ENCODE data around the gene RIPPLY1. TPM values are rescaled to one million over a fixed set of nuclear protein-coding genes. Genes with fewer than 3 reads are reported as not detected.

The RIPPLY1 gene
- total and polyA plus RNA-seq, 8 donors: 0.23 TPM; not detected in 7

- intact Hi-C loops (cut with DNase I): no loop called here
- TF ChIP-seq CTCF (IDR thresholded peaks at IDR 0.05): no peak
- H3K27me3 ChIP-seq: no peaks in the 10 kb centered on the region
- H3K4me3 ChIP-seq: no peak overlapping the region
- WGBS, 2 donors: 53 to 55% methylated on average over 6 of the region's 6 CpGs
- no peaks in the 10 kb centered on the region for H3K9me3 ChIP-seq
- no peaks in the 10 kb centered on the region for H3K4me1 ChIP-seq
- H3K27ac ChIP-seq: no peak overlapping the region
- FAIRE-seq (no peak), DNase-seq (no peak), ATAC-seq (peak in 2 of 4 donors; percentile 46 to 55)
- H3K36me3 ChIP-seq: no peaks in the 10 kb centered on the region
These were observed 3.2 kb upstream of the RIPPLY1 start for GRCh38 chrX:106906361-106906760.

DNA sequence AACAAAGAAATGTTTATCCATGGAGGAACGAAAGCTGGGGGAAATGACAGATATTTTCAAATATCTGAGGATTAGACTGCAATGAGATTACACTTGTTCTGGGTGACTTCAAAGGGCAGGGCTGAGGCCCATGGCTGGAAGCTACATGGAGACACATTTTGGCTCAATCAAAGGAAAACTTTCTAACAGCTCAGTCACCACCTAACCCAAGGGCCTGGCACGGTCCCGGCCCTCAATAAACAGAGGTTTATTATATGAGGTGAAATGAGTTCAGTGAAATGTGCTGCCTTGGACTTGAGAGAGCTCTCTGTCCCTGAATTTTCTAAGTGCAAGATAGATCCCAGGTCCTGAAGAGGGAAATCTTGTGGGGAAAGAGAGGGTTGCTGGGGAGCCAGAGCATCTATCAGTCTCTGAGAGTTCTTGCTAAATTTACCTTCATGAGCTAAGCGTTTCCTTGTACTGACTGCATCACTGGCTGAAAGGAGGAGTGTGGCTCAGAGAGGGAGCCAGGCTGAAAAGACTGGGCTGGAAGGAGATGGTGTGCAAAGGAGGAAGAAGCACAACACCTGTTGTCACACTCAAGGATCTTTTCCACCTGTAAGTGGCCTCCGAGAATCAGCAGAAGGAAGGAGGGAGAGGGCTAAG is 2.0 kb upstream of the RIPPLY1 start:
- Histone ChIP-seq H3K36me3 (no peaks in the 10 kb centered on the region), H3K4me1 (no peaks in the 10 kb centered on the region), H3K27me3 (no peaks in the 10 kb centered on the region), H3K4me3 (no peak overlapping the region), H3K9me3 (no peaks in the 10 kb centered on the region), H3K27ac (no peak overlapping the region)
- FAIRE-seq: no peak
- no peak for TF ChIP-seq CTCF (IDR thresholded peaks at IDR 0.05)
- DNase-seq: no peak
- 77 to 82% methylated on average over 5 of the region's 5 CpGs for WGBS, 2 donors
- no peak for ATAC-seq
- intact Hi-C loops (cut with DNase I): no loop called here

DNA sequence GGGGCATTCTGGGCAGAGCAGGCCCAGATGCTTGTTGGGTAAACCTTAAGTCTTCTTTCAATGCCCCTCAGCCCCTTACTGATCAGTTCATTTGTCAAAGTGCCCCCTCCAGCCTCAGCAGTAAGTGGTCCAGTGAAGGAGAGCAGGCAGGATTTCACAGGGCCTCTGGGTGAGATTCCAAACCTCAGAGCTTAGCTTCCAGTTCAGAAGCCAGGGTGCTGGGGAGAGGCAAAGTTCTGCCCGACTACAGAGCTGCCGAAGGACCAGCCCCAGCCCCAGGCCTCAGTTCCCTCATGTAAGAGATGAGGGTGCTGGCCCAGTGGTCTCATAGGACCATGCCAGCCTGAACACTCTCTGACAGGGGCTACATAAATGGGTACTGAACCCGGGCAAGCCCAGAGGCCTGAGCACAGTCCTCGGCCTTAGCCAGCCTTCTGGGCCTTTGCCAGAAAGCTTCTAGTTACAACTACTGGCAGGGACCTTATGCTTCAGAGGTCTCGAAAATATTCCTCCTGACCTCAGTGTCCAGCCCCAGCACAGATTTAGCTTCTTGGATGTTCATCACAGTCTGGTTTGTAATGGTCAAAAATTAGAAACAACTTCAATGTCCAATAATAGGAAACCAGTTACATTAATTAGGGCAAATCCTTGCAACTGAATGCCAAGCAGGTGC is 851 bp upstream of the RIPPLY1 start:
- no peak overlapping the region for H3K27ac ChIP-seq
- TF ChIP-seq CTCF (IDR thresholded peaks at IDR 0.05): no peak
- WGBS, 2 donors: 85 to 93% methylated on average over 5 of the region's 5 CpGs
- no peaks in the 10 kb centered on the region for H3K4me1 ChIP-seq
- no peak for DNase-seq
- H3K4me3 ChIP-seq: no peak overlapping the region
- H3K9me3 ChIP-seq: no peaks in the 10 kb centered on the region
- H3K27me3 ChIP-seq: no peaks in the 10 kb centered on the region
- FAIRE-seq: no peak
- peak in 1 of 4 donors; percentile 28 for ATAC-seq
- no peaks in the 10 kb centered on the region for H3K36me3 ChIP-seq
- intact Hi-C loops (cut with DNase I): loop anchor here in 1 of 3 donors (5.0 kb wide), 1 partner anchor 48 kb away; no protein-coding TSS in a partner anchor

DNA sequence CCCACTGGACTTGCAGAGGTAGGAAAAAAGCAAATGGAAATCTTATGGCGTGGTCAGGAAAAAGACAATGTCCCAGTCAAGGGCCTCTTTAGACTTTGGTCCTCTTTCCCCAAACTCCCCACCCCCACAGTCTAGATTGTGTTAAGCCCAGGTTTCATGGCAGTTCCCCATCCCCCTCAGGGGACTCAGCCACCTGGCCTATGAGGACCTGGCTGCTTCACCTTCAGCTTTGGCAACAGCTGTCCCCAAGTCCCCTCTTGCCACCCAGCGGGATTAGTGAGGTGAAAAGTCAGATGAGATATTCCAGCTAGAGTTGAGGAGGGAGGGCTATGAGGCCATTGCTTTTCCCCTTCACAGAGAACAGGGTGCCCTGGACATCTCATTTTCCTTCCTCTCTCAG is 457 bp downstream of the RIPPLY1 start:
- Histone ChIP-seq H3K4me3 (no peak overlapping the region), H3K36me3 (no peaks in the 10 kb centered on the region), H3K4me1 (no peaks in the 10 kb centered on the region), H3K27me3 (no peaks in the 10 kb centered on the region), H3K9me3 (no peaks in the 10 kb centered on the region), H3K27ac (no peak overlapping the region)
- TF ChIP-seq CTCF (IDR thresholded peaks at IDR 0.05): no peak
- intact Hi-C loops (cut with DNase I): loop anchor here in 1 of 3 donors (5.0 kb wide), 1 partner anchor 50 kb away; no protein-coding TSS in a partner anchor
- no peak for DNase-seq
- 65 to 73% methylated on average over 2 of the region's 2 CpGs for WGBS, 2 donors
- ATAC-seq: no peak
- no peak for FAIRE-seq

DNA sequence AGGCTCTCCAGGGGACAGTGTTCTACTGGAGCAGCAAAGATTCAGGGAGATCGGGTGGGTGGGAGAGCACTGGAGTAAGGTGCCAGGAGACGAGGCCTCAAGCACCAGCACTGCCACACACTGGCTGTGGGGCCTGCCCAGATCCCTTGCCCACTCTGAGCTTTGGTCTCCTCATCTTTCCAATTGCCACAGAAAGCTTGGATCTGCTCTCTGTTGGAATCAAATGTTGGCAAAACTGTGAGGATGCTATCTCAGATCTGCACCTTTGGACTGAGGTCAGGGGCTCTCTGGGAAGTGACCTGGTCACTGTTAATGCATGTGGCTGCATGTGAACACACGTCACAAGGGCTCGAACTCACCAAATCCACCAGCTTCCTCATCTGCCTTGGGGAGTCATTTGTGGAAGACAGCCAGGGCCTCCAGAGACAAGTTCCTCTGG is 1.3 kb downstream of the RIPPLY1 start:
- H3K36me3 ChIP-seq: no peaks in the 10 kb centered on the region
- ATAC-seq (no peak), FAIRE-seq (no peak)

More for the DNA sequence above, 1.3 kb downstream of the RIPPLY1 start:
- no peaks in the 10 kb centered on the region for H3K9me3 ChIP-seq
- TF ChIP-seq CTCF (IDR thresholded peaks at IDR 0.05): no peak
- no peak overlapping the region for H3K4me3 ChIP-seq
- no peaks in the 10 kb centered on the region for H3K27me3 ChIP-seq
- H3K4me1 ChIP-seq: no peaks in the 10 kb centered on the region
- WGBS, 2 donors: 60 to 83% methylated on average over 4 of the region's 4 CpGs
- intact Hi-C loops (cut with DNase I): loop anchor here in 1 of 3 donors (5.0 kb wide), 1 partner anchor 51 kb away; no protein-coding TSS in a partner anchor
- no peak for DNase-seq
- no peak overlapping the region for H3K27ac ChIP-seq
